ENCODE data around the gene PLA2G7. TPM values are rescaled to one million over a fixed set of nuclear protein-coding genes. Genes with fewer than 3 reads are reported as not detected.

PLA2G7 gene
- total and polyA plus RNA-seq, 2 donors (not counting 3 experiments of a cell fraction or from before 2014, with no cell fraction given), result not detected

- H3K27me3 ChIP-seq (ENCODE audit: control insufficient read depth in 2 of 2, insufficient read depth in 2 of 2, low read length in 2 of 2), result no peaks in the 10 kb centered on the region
- BruUV-seq (replicated peaks), result no TSS peak
- H4K20me1 ChIP-seq (replicated peaks; ENCODE audit: control insufficient read depth, extremely low read depth, insufficient read depth, low read length), result no peaks in the 10 kb centered on the region
- DNase-seq (ENCODE audit: low read depth, low spot score) (no peak), FAIRE-seq (no peak)
- POLR2A ChIA-PET, result no interaction called here
- no peak overlapping the region for H3K4me3 ChIP-seq (replicated peaks in 1 of 3; ENCODE audit: insufficient read depth in 1 of 3, low read depth in 1 of 3, low read length in 3 of 3)
- H3K36me3 ChIP-seq (ENCODE audit: control insufficient read depth in 2 of 2, extremely low read depth in 1 of 2, insufficient read depth in 2 of 2, low read length in 2 of 2), result no peaks in the 10 kb centered on the region
- intact Hi-C loops (cut with micrococcal nuclease), result no loop called here
- H3K27ac ChIP-seq (ENCODE audit: insufficient read depth, low read depth, low read length), result no peak overlapping the region
- dilution Hi-C loops (cut with MboI; ENCODE audit: extremely low pct_ligation_motif_present, low sequenced_read_pairs), result no loop called here
- no peaks in the 10 kb centered on the region for H3K4me1 ChIP-seq (ENCODE audit: control insufficient read depth, extremely low read depth, insufficient read depth, low read length)
- CTCF ChIA-PET, result no interaction called here
- H3K9ac ChIP-seq (replicated peaks; ENCODE audit: extremely low read depth, insufficient read depth, low read length), result no peak overlapping the region
- no peak overlapping the region for H2AFZ ChIP-seq (ENCODE audit: low read depth, low read length)
- no peaks in the 10 kb centered on the region for H3K9me3 ChIP-seq (replicated peaks; ENCODE audit: control insufficient read depth, insufficient read depth, low read length)
- H3K79me2 ChIP-seq (ENCODE audit: control insufficient read depth, insufficient read depth, low read length), result no peaks in the 10 kb centered on the region
- H3K9me1 ChIP-seq (replicated peaks; ENCODE audit: control insufficient read depth, extremely low read depth, insufficient read depth, low read length), result no peaks in the 10 kb centered on the region
- TF ChIP-seq MYC (IDR thresholded peaks at IDR 0.05; ENCODE audit: low read depth, low read length) (no peak), CTCF (IDR thresholded peaks at IDR 0.05; ENCODE audit: extremely low read depth in 1 of 2, insufficient read depth in 1 of 2, low read depth in 1 of 2, low read length in 2 of 2) (no peak), GATA2 (IDR thresholded peaks at IDR 0.05; ENCODE audit: insufficient read depth, insufficient read length, low read depth, low read length) (no peak), POLR2AphosphoS5 (IDR thresholded peaks at IDR 0.05; ENCODE audit: insufficient read depth, low read depth, low read length) (no peak), EZH2 (IDR thresholded peaks at IDR 0.05; ENCODE audit: borderline replicate concordance, low read depth, low read length, severe bottlenecking) (no peak), MAX (IDR thresholded peaks at IDR 0.05; ENCODE audit: insufficient read depth, insufficient read length) (no peak), FOS (IDR thresholded peaks at IDR 0.05; ENCODE audit: borderline replicate concordance, insufficient read depth, low read length) (no peak), JUN (IDR thresholded peaks at IDR 0.05; ENCODE audit: borderline replicate concordance, insufficient read depth, insufficient read length, low read depth) (no peak), POLR2A (IDR thresholded peaks at IDR 0.05; ENCODE audit: low read depth, low read length) (no peak)
- H3K4me2 ChIP-seq (ENCODE audit: insufficient read depth, low read length), result no peak overlapping the region
These were observed 16.5 kb upstream of the PLA2G7 start for GRCh38 chr6:46751658-46752057.

Measured in endothelial cell of umbilical vein (primary cell).